Glutamatergic neuron (in vitro differentiated cells): ENCODE measurements around the gene KCNG2. TPM values are rescaled to one million over a fixed set of nuclear protein-coding genes. Genes with fewer than 3 reads are reported as not detected.
A peak's percentile ranks its signal among the peaks of the same experiment; 100 is the strongest.

Experiments
- DNase-seq: peaks from one replicate; pipeline ENCODE4 v3.0.0; 2022
- H3K27ac Mint-ChIP-seq: one replicate; pipeline ENCODE4 v1.8.0; 2020; ENCODE audit warnings: mild to moderate bottlenecking, mixed read lengths, inconsistent platforms; ENCODE audit not compliant: unreplicated experiment
- H3K27me3 Mint-ChIP-seq: one replicate; pipeline ENCODE4 v1.8.0; 2020; ENCODE audit warnings: mild to moderate bottlenecking, moderate library complexity, mixed read lengths, inconsistent platforms; ENCODE audit not compliant: unreplicated experiment
- H3K36me3 Mint-ChIP-seq: one replicate; pipeline ENCODE4 v1.8.0; 2020; ENCODE audit warnings: mild to moderate bottlenecking, mixed read lengths, inconsistent platforms; ENCODE audit not compliant: unreplicated experiment
- H3K4me1 Mint-ChIP-seq: one replicate; pipeline ENCODE4 v1.8.0; 2020; ENCODE audit warnings: mild to moderate bottlenecking, low read depth, mixed read lengths, inconsistent platforms; ENCODE audit not compliant: unreplicated experiment
- H3K4me3 Mint-ChIP-seq: one replicate; pipeline ENCODE4 v1.8.0; 2020; ENCODE audit warnings: mild to moderate bottlenecking, mixed read lengths, inconsistent platforms; ENCODE audit not compliant: unreplicated experiment
- H3K9me3 Mint-ChIP-seq: one replicate; pipeline ENCODE4 v1.8.0; 2020; ENCODE audit warnings: mild to moderate bottlenecking, moderate library complexity, mixed read lengths, inconsistent platforms; ENCODE audit not compliant: unreplicated experiment
- total RNA-seq: library from RNA; stranded (reverse); fragmentation: NEBNext Ultra II Directional; extraction: Animal tissue kit (Norgen Biotek cat#: 25700); gene quantifications from one replicate; pipeline ENCODE4 v1.2.1, GENCODE V29; 2021; ENCODE audit not compliant: unreplicated experiment
- TF ChIP-seq, protein P1 (sequence below): fragments of 200-600 bp; sonication (generic); IDR thresholded peaks from one replicate; pipeline ENCODE4 v1.5.0; 2021; ENCODE audit not compliant: partially characterized antibody, unreplicated experiment

Gene KCNG2
- total RNA-seq, 1 donor from 2014 or later: 1.6 TPM

DNA sequence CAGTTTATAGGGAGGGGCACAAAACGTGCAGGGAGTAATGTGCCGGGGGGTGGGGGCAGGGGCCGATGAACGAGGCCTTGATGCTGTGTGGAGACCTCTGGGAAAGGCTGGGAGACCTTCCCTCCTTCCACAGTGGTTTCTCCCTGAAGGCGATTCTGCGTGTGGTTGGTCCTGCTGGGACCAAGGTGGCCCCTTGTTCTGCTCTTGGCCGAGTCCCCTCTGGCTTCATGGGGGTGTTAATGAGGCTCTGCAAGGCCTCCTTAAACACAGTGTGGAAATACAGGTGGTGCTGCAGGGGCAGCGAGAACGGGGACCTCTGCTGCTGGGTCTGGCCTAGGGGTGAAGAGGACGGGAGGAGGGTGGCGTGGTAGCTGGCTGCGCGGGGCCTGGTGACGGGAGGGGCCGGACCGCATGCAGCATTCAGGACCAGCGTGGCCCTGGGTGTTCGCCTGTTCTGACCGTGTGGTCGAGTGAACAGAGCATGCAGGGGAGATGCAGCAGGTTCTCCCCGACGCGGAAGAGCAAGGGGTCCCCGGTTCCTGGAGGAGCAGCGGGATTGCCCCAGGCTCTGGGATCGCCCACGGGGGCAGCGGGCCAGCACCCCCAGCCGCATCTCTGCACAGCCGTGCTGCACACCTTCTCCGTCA is 42.1 kb upstream of the KCNG2 start:
- DNase-seq: peak; percentile 3
- TF ChIP-seq, protein P1, sequence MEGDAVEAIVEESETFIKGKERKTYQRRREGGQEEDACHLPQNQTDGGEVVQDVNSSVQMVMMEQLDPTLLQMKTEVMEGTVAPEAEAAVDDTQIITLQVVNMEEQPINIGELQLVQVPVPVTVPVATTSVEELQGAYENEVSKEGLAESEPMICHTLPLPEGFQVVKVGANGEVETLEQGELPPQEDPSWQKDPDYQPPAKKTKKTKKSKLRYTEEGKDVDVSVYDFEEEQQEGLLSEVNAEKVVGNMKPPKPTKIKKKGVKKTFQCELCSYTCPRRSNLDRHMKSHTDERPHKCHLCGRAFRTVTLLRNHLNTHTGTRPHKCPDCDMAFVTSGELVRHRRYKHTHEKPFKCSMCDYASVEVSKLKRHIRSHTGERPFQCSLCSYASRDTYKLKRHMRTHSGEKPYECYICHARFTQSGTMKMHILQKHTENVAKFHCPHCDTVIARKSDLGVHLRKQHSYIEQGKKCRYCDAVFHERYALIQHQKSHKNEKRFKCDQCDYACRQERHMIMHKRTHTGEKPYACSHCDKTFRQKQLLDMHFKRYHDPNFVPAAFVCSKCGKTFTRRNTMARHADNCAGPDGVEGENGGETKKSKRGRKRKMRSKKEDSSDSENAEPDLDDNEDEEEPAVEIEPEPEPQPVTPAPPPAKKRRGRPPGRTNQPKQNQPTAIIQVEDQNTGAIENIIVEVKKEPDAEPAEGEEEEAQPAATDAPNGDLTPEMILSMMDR: no peak
- H3K4me1 Mint-ChIP-seq: no peaks in the 10 kb centered on the region
- H3K4me3 Mint-ChIP-seq: no peak overlapping the region
- peaks cover 13% of the 10 kb centered on the region for H3K9me3 Mint-ChIP-seq
- peaks cover 4% of the 10 kb centered on the region for H3K27me3 Mint-ChIP-seq
- peaks cover 46% of the 10 kb centered on the region for H3K36me3 Mint-ChIP-seq
- no peak overlapping the region for H3K27ac Mint-ChIP-seq

DNA sequence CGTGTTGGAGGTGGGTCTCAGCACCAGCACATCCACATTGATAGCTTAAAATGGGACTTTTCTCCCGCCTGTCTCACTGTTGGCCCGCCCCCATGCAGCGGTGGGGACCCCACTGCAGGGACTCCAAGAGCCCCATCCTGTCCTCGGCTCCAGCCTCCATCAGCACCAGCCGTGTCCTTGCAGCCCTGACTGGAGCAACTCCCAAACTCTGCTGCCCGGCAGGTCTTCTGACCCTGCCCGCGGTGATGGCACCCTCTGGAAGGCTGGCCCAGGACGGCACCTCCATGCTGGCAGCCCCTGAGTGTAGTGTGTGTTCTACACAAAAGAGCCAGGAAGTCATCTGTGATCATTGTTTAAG is 41.6 kb upstream of the KCNG2 start:
- TF ChIP-seq, protein P1: no peak
- Mint-ChIP-seq H3K4me1 (no peaks in the 10 kb centered on the region), H3K4me3 (no peak overlapping the region), H3K27me3 (peaks cover 4% of the 10 kb centered on the region), H3K36me3 (peaks cover 50% of the 10 kb centered on the region), H3K9me3 (peaks cover 15% of the 10 kb centered on the region), H3K27ac (no peak overlapping the region)
- no peak for DNase-seq

- peak; percentile 1 for DNase-seq
- peaks cover 15% of the 10 kb centered on the region for H3K9me3 Mint-ChIP-seq
- peaks cover 4% of the 10 kb centered on the region for H3K27me3 Mint-ChIP-seq
- peaks cover 55% of the 10 kb centered on the region for H3K36me3 Mint-ChIP-seq
- H3K27ac Mint-ChIP-seq: no peak overlapping the region
- TF ChIP-seq, protein P1: no peak
- no peak overlapping the region for H3K4me3 Mint-ChIP-seq
- H3K4me1 Mint-ChIP-seq: no peaks in the 10 kb centered on the region
Observed at GRCh38 chr18:79756826-79757225, 40.9 kb upstream of the KCNG2 start.

- H3K27ac Mint-ChIP-seq: no peak overlapping the region
- DNase-seq: no peak
- peaks cover 20% of the 10 kb centered on the region for H3K9me3 Mint-ChIP-seq
- H3K36me3 Mint-ChIP-seq: peaks cover 55% of the 10 kb centered on the region
- H3K4me3 Mint-ChIP-seq: no peak overlapping the region
- TF ChIP-seq, protein P1: no peak
- H3K4me1 Mint-ChIP-seq: no peaks in the 10 kb centered on the region
- peaks cover 6% of the 10 kb centered on the region for H3K27me3 Mint-ChIP-seq
Observed at GRCh38 chr18:79760348-79760747, 37.4 kb upstream of the KCNG2 start.

DNA sequence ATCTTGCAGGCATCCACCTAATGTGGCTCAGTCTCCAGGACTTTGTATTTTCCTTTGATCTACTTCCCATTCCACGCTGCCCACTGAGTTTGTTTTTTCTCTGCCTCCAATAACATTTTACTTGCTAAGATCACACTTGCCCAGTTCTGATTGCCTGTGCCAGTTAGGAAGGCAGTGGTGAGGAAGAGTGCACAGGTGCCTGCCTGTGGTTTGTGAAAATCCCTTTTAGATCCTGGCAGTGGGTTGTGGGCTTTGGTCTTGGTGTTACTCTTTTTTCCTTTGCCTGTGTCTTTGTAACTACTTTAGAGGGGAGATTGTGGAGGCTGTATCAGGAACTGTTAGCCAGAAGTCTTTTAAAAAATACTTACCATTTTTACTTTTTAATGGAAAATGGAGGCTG is 36.9 kb upstream of the KCNG2 start:
- DNase-seq: no peak
- Mint-ChIP-seq H3K4me3 (no peak overlapping the region), H3K27me3 (peaks cover 6% of the 10 kb centered on the region), H3K4me1 (peaks cover under 1% of the 10 kb centered on the region), H3K9me3 (peaks cover 22% of the 10 kb centered on the region), H3K27ac (no peak overlapping the region), H3K36me3 (peaks cover 54% of the 10 kb centered on the region)
- TF ChIP-seq, protein P1: no peak
